ENCODE results near the gene LASP1.

LASP1 gene

DNA sequence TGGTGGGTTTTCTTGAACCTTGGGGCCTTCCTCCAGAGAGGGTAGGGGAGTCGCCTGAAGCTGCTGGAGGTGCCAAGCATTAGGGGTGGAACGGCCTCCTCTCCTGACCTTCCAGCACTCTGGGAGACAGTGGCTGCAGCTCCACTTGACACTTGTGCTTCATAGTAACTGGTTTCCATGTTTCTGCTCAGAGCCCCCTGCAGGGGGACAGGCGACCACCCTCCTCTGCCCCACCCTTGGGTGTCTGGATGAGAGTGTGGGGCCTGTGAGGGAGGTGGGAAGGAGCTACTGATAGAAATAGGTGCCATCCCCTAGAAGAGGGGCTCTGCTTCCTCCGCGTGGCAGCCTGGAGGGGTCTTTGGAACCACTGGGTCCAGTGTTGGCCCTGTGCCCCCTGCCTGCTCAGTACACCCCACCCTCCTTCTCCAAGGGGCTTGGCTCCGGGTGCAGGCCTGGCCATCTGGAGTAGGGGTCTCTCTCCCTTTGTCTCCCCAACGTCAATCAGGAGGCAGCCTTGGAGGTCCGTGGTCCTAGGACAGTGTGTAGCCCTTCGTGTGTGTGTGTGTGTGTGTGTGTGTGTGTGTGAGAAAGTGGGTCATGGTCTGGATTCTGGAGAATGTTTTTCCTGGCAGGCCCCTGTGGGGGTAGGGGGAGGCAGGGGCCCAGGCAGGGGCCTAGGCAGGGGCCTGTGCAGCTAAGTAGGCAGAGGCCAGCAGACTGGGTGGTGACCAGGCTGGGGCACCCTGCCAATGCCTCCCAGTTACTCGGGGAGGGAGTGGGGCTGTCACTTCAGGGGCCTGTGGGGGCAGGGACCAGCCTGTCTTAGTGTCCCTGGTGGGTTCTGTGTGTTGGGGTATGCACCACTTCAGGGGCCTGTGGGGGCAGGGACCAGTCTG, 4.9 kb downstream of the LASP1 start:
- no peaks in the 10 kb centered on the region for H3K27me3 Mint-ChIP-seq (ENCODE audit: low read depth)
- peaks cover 25% of the 10 kb centered on the region for H3K36me3 Mint-ChIP-seq (ENCODE audit: low read depth)
- DNase-seq (ENCODE audit: low spot score): no peak
- H3K4me1 Mint-ChIP-seq (ENCODE audit: low read depth): peaks cover 54% of the 10 kb centered on the region
- peak overlapping the region; percentile 52 for H3K27ac Mint-ChIP-seq
- H3K9me3 Mint-ChIP-seq: no peaks in the 10 kb centered on the region
- H3K4me3 Mint-ChIP-seq: no peak overlapping the region

DNA sequence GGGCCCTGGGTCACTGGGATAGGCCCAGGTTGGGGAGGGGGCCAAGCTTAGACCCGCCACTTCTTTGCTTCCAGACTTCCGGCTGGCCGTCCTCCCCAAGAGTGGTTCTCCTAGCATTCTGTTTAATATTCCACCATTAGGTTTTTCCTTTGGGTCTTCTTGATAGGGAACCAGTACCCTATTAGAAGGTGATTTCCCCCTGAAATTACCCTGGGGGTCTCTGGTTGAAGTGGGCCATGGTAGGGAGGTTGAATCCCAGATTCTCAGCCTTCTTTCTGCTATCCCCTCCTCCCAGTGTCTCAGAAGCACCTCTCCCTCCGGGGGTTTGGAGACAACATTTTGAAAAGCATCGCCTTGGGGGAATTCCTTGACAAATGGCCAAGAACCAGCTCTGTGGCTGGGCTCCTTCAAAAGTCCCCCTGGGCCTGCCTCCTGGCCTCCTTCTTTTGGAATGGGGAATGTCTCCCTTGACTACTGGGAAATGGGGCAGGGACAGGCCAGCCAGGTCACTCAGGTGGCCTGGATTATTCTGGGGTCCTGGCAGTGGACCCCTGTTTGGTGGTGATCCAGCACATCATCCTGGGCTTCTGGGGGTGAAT, 5.7 kb downstream of the LASP1 start:
- Mint-ChIP-seq H3K9me3 (no peaks in the 10 kb centered on the region), H3K27me3 (ENCODE audit: low read depth) (no peaks in the 10 kb centered on the region), H3K36me3 (ENCODE audit: low read depth) (peaks cover 30% of the 10 kb centered on the region), H3K4me1 (ENCODE audit: low read depth) (peaks cover 62% of the 10 kb centered on the region), H3K27ac (peak overlapping the region; percentile 15), H3K4me3 (no peak overlapping the region)
- no peak for DNase-seq (ENCODE audit: low spot score)

DNA sequence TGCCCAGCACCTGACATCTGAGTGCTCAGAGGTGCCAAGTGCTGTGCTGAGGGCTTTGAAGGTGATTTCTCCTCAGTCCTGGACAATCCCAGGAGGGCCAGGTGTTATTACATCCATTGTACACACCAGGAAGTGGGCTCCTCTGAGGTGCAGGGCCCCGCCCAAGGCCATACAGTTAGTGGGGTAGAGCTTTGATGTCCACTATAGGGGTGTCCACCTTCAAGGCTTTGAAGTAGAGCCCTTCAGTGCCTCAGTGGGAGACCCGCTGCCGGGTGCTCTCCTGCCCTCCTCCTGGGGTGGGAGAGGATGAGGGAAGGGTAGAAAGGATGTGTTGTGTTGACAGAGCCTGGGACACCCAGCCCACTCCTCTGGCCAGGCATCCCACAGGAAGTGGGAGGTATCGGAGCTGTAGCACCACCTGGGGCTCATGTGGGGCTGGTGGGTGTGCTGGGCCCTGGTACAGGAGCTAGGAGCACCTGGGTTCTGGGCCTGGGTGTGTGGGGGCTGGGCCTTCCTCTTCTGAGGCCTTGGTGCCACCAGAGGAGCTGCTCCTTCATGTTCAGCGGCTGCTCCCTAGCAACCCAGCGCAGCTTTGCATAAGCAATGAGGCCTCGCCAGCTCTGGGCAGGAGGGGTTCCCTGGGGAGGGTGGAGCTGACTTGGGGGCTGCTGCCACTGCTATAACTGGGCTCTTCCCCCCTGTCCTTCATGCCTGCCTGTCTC, 7.4 kb downstream of the LASP1 start:
- peaks cover 63% of the 10 kb centered on the region for H3K4me1 Mint-ChIP-seq (ENCODE audit: low read depth)
- H3K36me3 Mint-ChIP-seq (ENCODE audit: low read depth): peaks cover 39% of the 10 kb centered on the region
- H3K27ac Mint-ChIP-seq: peak overlapping the region; percentile 49
- no peaks in the 10 kb centered on the region for H3K27me3 Mint-ChIP-seq (ENCODE audit: low read depth)
- no peak for DNase-seq (ENCODE audit: low spot score)
- no peaks in the 10 kb centered on the region for H3K9me3 Mint-ChIP-seq
- H3K4me3 Mint-ChIP-seq: peak overlapping the region; percentile 49

DNA sequence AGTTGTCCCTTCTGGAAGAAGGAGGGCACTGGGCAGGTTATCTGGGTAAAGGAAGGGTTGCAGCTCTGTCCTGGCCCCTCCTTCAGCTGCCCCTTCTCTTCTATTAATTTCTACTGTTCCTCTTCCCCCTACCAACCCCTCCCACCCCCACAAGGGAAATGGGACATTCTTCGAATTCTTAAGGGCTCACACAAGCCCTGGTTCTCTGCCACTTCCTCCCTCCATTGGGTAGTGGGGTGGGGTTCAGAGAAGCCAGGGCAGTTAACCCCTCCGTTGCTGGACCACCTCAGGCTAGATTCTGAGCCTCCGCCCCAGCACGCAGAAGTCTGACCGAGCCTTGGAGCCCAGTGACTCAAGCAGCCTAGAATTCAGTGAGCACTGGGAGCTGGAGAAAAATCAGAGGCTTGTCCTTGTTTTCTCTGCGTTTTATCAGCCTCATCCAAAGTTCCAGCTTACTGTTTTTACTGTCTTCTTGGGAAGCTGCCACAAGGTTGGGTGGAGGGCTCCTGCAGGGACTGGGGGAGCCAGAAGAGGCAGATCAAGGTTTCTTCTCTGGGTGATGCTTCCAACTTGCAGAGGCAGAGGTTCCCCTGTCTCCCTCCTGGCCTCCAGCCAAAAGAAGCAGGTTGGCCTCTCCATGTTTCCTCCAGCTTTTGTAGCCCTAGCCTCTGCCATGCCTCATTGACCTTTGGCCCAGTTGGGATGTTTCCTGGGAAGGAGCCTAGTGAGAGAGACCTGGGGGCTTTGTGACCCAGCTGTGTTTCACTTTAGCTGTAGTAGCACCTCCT, 10.2 kb downstream of the LASP1 start:
- no peaks in the 10 kb centered on the region for H3K27me3 Mint-ChIP-seq (ENCODE audit: low read depth)
- H3K27ac Mint-ChIP-seq: peak overlapping the region; percentile 71
- H3K4me1 Mint-ChIP-seq (ENCODE audit: low read depth): peaks cover 65% of the 10 kb centered on the region
- peaks cover 54% of the 10 kb centered on the region for H3K36me3 Mint-ChIP-seq (ENCODE audit: low read depth)
- peak overlapping the region; percentile 65 for H3K4me3 Mint-ChIP-seq
- DNase-seq (ENCODE audit: low spot score): no peak
- H3K9me3 Mint-ChIP-seq: no peaks in the 10 kb centered on the region

DNA sequence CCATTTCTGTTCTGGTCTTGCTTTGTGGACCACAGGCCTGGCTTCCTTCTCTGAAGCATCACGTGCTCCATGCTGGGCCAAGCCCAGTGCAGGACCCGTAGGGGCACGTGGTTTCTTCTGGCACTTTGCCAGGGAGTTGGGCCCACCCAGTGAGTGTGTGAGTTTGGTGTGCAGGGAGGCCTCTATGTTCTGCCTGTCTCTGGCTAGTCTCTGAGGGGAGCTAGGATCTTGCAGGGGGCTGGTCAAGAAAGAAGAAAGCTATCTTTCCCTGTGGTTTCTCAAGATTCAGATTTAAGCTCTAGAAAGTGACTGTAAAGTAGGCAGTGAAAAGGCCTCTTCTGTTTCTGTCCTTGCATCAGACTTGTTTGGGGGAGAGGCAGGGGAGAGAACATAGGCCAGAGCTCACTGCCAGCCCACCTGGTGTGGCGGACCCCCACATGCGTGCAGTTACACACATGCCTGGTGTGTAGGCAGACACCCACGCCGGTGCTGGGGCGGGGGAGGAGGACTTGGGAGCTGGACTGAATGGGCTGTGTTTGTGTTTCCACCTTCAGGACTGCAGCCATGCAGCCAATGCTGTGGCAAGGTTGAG, 11.8 kb downstream of the LASP1 start:
- Mint-ChIP-seq H3K27me3 (ENCODE audit: low read depth) (no peaks in the 10 kb centered on the region), H3K4me3 (peak overlapping the region; percentile 58), H3K36me3 (ENCODE audit: low read depth) (peaks cover 62% of the 10 kb centered on the region), H3K9me3 (no peaks in the 10 kb centered on the region), H3K27ac (peak overlapping the region; percentile 75), H3K4me1 (ENCODE audit: low read depth) (peaks cover 72% of the 10 kb centered on the region)
- no peak for DNase-seq (ENCODE audit: low spot score)

DNA sequence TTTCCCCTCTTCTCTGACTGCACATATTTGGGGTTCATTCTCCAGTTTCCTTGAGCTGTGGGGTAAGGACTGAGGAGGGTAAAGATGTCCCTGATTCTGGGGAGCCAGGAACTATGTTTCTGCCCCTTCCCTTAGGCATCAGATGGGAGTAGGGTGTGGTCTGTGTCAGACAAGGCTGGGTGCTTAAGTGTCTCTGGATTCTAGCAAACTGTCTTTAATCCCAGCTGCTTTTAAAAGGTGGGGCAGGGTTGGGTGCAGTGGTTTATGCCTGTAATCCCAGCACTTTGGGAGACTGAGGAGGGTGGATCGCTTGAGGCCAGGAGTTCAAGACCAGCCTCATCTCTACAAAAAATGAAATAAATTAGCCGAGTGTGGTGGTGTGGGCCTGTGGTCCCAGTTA, 13.0 kb downstream of the LASP1 start:
- peak overlapping the region; percentile 65 for H3K27ac Mint-ChIP-seq
- no peak for DNase-seq (ENCODE audit: low spot score)
- H3K4me3 Mint-ChIP-seq: peak overlapping the region; percentile 77
- H3K36me3 Mint-ChIP-seq (ENCODE audit: low read depth): peaks cover 67% of the 10 kb centered on the region
- H3K4me1 Mint-ChIP-seq (ENCODE audit: low read depth): peaks cover 60% of the 10 kb centered on the region
- no peaks in the 10 kb centered on the region for H3K9me3 Mint-ChIP-seq
- no peaks in the 10 kb centered on the region for H3K27me3 Mint-ChIP-seq (ENCODE audit: low read depth)

DNA sequence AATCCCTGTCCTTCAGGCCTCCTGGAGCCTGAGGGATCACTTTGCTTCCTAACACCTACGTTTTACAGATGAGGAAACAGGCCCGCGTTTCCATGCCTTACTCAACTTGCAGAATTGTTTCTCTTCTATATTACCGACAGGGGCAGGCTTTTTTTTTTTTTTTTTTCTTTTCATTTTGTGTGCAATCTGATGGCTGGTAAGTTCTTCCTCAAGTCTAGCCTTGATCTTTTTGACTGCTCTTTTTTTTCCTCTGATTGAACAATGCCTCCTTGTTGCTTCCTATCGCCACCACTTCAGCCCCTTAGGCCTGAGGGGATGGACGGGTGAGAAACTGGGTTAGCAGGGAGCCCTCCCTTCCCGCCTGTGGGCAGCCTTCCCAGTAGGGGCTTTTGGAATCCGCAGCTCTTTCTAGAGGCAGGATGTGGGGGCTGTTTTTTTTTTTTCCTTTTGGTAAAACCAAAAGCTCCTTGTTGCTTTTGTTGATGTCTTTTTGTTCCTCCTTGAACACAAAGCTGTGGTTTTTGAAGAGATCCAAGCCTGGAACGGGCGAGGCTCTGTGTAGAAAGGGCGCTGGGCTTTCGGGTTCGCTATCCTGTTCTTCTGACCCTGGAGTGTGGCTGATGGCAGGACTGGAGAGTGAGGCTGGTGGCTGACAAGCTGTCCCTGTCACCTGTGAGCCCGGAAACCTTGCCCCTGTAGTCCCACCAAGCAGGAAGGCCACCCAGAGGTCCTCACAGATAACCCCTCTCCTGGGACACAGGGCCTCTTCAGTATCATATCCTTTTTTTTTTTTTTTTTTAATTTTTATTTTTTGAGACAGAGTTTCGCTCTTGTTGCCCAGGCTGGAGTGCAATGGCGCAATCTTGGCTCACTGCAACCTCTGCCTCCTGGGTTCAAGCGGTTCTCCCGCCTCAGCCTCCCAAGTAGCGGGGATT, 14.0 kb downstream of the LASP1 start:
- no peaks in the 10 kb centered on the region for H3K9me3 Mint-ChIP-seq
- H3K27me3 Mint-ChIP-seq (ENCODE audit: low read depth): no peaks in the 10 kb centered on the region
- H3K27ac Mint-ChIP-seq: peak overlapping the region; percentile 87
- H3K36me3 Mint-ChIP-seq (ENCODE audit: low read depth): peaks cover 64% of the 10 kb centered on the region
- no peak for DNase-seq (ENCODE audit: low spot score)
- H3K4me3 Mint-ChIP-seq: peak overlapping the region; percentile 77
- peaks cover 56% of the 10 kb centered on the region for H3K4me1 Mint-ChIP-seq (ENCODE audit: low read depth)

DNA sequence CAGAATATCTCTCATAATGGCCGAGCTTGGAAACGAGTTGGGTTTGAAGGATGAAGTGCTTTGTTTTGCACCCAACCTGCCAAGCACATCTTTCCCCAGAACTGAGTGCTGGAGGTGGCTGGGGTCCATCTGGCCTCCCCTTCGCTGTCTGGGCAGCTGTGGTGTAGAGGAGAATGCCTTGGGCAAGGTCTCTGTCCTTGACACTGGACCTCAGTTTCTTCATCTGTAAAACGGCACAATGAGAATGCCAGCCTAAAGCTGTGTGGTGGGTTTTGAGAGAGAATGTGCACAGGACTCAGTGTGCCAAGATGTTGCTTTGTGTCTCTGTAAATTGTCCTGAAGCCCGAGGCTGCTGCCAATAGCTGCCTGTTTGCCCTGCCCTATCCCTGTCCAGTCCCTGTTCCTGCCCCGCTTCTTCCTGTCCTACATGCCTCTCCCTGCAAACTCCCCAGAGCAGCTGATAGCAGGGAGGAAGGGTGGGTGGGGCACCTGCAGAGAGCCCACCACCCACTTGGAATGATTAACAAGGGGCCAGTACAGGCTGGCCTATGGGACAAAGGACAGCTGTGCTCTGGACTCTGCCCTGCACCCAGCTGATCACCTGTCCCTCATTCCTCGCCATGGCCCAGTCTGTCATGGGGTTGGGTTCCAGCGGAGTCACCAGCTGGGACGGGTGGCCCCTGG, 15.3 kb downstream of the LASP1 start:
- H3K4me1 Mint-ChIP-seq (ENCODE audit: low read depth): peaks cover 56% of the 10 kb centered on the region
- H3K4me3 Mint-ChIP-seq: peak overlapping the region; percentile 10
- no peak for DNase-seq (ENCODE audit: low spot score)
- H3K27ac Mint-ChIP-seq: peak overlapping the region; percentile 38
- peaks cover 63% of the 10 kb centered on the region for H3K36me3 Mint-ChIP-seq (ENCODE audit: low read depth)
- no peaks in the 10 kb centered on the region for H3K9me3 Mint-ChIP-seq
- H3K27me3 Mint-ChIP-seq (ENCODE audit: low read depth): no peaks in the 10 kb centered on the region

DNA sequence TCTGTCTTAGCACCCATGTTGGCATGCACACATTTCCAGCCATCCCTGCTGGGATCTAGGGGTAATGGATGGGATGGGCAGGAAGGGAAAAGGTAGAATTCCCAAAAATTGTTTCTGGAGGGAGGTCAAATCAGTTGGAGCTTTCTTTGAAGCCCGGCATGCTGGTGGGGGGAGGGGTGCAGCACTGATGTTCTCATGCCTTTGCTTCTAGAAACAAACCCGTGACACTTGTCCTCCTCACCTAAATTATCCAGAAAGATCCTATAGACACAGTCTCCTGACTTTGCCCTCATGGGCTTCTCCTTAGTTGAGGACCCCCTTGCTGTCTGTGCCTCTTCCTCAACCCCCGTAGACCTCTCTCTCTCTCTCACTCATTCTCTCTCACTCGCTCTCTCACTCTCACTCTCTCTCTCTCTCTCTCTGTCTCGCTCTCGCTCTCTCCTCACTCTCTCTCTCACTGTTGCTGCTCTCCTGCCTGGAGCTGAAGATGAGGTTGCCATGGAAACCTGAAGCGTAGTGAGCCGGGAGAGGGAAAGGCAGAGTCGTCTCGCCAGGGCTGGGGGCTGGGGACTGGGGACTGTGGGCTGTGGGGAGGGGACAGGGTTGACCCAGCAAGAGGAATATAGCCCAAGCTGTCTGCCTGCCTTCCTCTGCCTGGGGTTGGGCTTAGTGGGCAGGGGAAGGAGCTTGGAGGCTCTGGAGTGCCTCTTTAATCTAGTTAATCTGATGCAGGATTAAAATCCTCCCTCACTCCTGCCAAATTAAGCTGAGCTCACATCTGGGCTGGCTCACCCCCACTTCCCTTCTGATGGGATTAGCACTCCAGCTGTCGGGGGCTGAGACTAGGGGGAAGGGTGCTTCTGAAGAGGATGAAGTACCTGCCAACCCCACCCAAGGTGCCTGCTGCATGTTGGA, 16.1 kb downstream of the LASP1 start:
- peaks cover 58% of the 10 kb centered on the region for H3K4me1 Mint-ChIP-seq (ENCODE audit: low read depth)
- DNase-seq (ENCODE audit: low spot score): no peak
- no peaks in the 10 kb centered on the region for H3K27me3 Mint-ChIP-seq (ENCODE audit: low read depth)
- no peaks in the 10 kb centered on the region for H3K9me3 Mint-ChIP-seq
- peak overlapping the region; percentile 11 for H3K4me3 Mint-ChIP-seq
- peaks cover 58% of the 10 kb centered on the region for H3K36me3 Mint-ChIP-seq (ENCODE audit: low read depth)
- peak overlapping the region; percentile 38 for H3K27ac Mint-ChIP-seq

DNA sequence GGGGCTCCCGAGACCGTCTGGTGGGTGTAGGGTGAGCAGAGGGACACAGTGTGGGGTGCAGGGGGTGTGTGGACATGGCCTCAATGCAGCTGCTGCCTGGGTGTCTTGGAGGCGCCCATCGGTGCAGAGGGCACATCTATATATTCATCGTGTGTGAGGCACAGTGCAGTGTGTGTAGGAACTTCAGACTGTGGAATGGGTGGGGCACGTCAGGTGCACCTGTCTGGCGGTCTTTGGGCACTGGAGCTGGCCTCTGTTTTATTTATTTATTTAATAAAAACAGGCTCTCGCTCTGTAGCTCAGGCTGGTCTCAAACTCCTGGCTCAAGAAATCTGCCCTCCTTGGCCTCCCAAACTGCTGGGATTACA, 16.8 kb downstream of the LASP1 start:
- peaks cover 58% of the 10 kb centered on the region for H3K4me1 Mint-ChIP-seq (ENCODE audit: low read depth)
- peaks cover 57% of the 10 kb centered on the region for H3K36me3 Mint-ChIP-seq (ENCODE audit: low read depth)
- no peak overlapping the region for H3K4me3 Mint-ChIP-seq
- no peaks in the 10 kb centered on the region for H3K9me3 Mint-ChIP-seq
- H3K27me3 Mint-ChIP-seq (ENCODE audit: low read depth): no peaks in the 10 kb centered on the region
- H3K27ac Mint-ChIP-seq: no peak overlapping the region
- DNase-seq (ENCODE audit: low spot score): no peak

DNA sequence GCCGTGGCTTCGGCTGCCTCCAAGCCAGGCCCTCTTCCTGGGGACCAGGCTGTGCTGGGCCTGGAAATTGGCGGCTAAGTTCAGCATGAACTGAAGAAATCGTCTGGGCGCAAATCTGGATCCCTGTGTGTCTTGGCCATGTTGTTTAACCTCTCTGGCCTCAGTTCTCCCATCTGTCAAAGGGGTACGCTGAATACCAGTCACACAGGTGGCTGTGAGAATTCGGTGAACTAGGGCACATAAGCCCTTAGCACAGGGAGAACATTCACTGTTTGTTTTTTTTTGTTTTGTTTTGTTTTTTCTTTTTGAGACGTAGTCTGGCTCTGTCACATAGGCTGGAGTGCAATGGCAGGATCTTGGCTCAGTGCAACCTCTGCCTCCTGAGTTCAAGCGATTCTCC, 19.0 kb downstream of the LASP1 start:
- H3K4me1 Mint-ChIP-seq (ENCODE audit: low read depth): peaks cover 51% of the 10 kb centered on the region
- no peaks in the 10 kb centered on the region for H3K9me3 Mint-ChIP-seq
- no peaks in the 10 kb centered on the region for H3K27me3 Mint-ChIP-seq (ENCODE audit: low read depth)
- peak overlapping the region; percentile 15 for H3K27ac Mint-ChIP-seq
- H3K4me3 Mint-ChIP-seq: no peak overlapping the region
- H3K36me3 Mint-ChIP-seq (ENCODE audit: low read depth): peaks cover 47% of the 10 kb centered on the region
- no peak for DNase-seq (ENCODE audit: low spot score)

All from T-helper 2 cell treated with Interferon-gamma antibody and Interleukin-4, amounts not matched to agents 5 μg/mL and 100 μg/mL, for 36 hours (primary cell).